CD4-positive, alpha-beta T cell (primary cell): Measurements from ENCODE around the gene HOXC10. TPM values are rescaled to one million over a fixed set of nuclear protein-coding genes. Genes with fewer than 3 reads are reported as not detected.

Experiments
- ATAC-seq: fragments of 200-7000 bp; cut with Tn5 transposase; one replicate; pipeline ENCODE4 v1.10.0; 2022; ENCODE audit warnings: mild to moderate bottlenecking; ENCODE audit not compliant: poor library complexity
- CTCF ChIA-PET: fragments of 350-600 bp; sonication (Branson Sonifier 250); formaldehyde crosslinking; loops from one replicate; lab custom pipeline; 2021; ENCODE audit warnings: antibody characterized with exemption, inconsistent platforms; lab: Charles Lee
- POLR2A ChIA-PET: fragments of 350-600 bp; sonication (Branson Sonifier 250); formaldehyde crosslinking; loops from one replicate; lab custom pipeline; 2021; ENCODE audit warnings: antibody characterized with exemption, inconsistent platforms; lab: Charles Lee
- DNase-seq, 14 experiments: peaks; one replicate each; pipeline ENCODE4 v3.0.0-alpha.2; 2013 to 2020; ENCODE audit warnings: mixed read lengths in 2 of 14
- H3K27ac ChIP-seq, 2 donors: one replicate each; pipeline versions ENCODE4 v1.5.1 to v1.7.0; 2013; ENCODE audit warnings: low read length in 2 of 2, low read depth in 1 of 2, mild to moderate bottlenecking in 1 of 2
- H3K27me3 ChIP-seq, 2 experiments: 1 replicate in 1 of 2; 2 replicates in 1 of 2; pipeline versions ENCODE4 v1.6.1 to v1.7.0; 2013; ENCODE audit warnings: low read length in 2 of 2, control low read depth in 1 of 2, mild to moderate bottlenecking in 1 of 2, moderate library complexity in 1 of 2; ENCODE audit not compliant: insufficient read depth in 2 of 2, control insufficient read depth in 1 of 2
- H3K36me3 ChIP-seq: one replicate; pipeline ENCODE4 v1.6.1; 2013; ENCODE audit warnings: low read length, control low read depth; ENCODE audit not compliant: insufficient read depth
- H3K4me1 ChIP-seq: one replicate; pipeline ENCODE4 v1.6.1; 2013; ENCODE audit warnings: low read length, control low read depth; ENCODE audit not compliant: insufficient read depth
- H3K4me3 ChIP-seq: one replicate; pipeline ENCODE4 v1.5.1; 2013; ENCODE audit warnings: mild to moderate bottlenecking, low read length, moderate library complexity
- H3K9me3 ChIP-seq, 2 experiments: 1 replicate in 1 of 2; 2 replicates in 1 of 2; pipeline versions ENCODE4 v1.6.1 to v1.7.0; 2013; ENCODE audit warnings: low read length in 2 of 2, mild to moderate bottlenecking in 2 of 2, control low read depth in 1 of 2, moderate library complexity in 1 of 2; ENCODE audit not compliant: control insufficient read depth in 1 of 2, insufficient read depth in 1 of 2
- H3K27ac Mint-ChIP-seq: one replicate; pipeline ENCODE4 v1.8.0; 2020; ENCODE audit warnings: mixed read lengths
- H3K27me3 Mint-ChIP-seq: one replicate; pipeline ENCODE4 v1.8.0; 2021; ENCODE audit warnings: mixed read lengths
- H3K36me3 Mint-ChIP-seq: one replicate; pipeline ENCODE4 v1.8.0; 2021; ENCODE audit warnings: low read depth, mixed read lengths
- H3K4me1 Mint-ChIP-seq: one replicate; pipeline ENCODE4 v1.8.0; 2021; ENCODE audit warnings: low read depth, mixed read lengths
- H3K4me3 Mint-ChIP-seq: one replicate; pipeline ENCODE4 v1.8.0; 2020; ENCODE audit warnings: mild to moderate bottlenecking, mixed read lengths
- H3K9me3 Mint-ChIP-seq: one replicate; pipeline ENCODE4 v1.8.0; 2020; ENCODE audit warnings: mixed read lengths
- CTCF ChIP-seq: fragments of 200-600 bp; IDR thresholded peaks from one replicate; pipeline ENCODE4 v1.8.0; 2022; ENCODE audit warnings: antibody characterized with exemption, mild to moderate bottlenecking
- intact Hi-C, 2 experiments: fragments of 100-400 bp; cut with DNase I in 1 of 2; cut with micrococcal nuclease in 1 of 2; formaldehyde crosslinking; loops; one replicate each; pipeline versions ENCODE4 v1.15.1 to v1.9.0; 2023 to 2025; cut with DNase I, micrococcal nuclease
- total RNA-seq, 174 experiments: library from RNA in 2 of 174; stranded (reverse) in 2 of 174; gene quantifications; one replicate each; pipeline ENCODE4 v1.2.3 and lab custom pipeline; 2021 to 2026

The HOXC10 gene
- total RNA-seq, 2 experiments from 2014 or later, result not detected

GRCh38 chr12:54004063-54004840, 19.3 kb downstream of the HOXC10 start:
- POLR2A ChIA-PET, result interaction anchor here (1.1 kb wide), 1 partner anchor 187 kb away, joined by 3 read pairs; no protein-coding TSS in a partner anchor
- no peaks in the 10 kb centered on the region for H3K36me3 Mint-ChIP-seq
- no peak overlapping the region for H3K27ac ChIP-seq
- DNase-seq (no peak), ATAC-seq (no peak)
- no peak overlapping the region for H3K27ac Mint-ChIP-seq
- no peak for TF ChIP-seq CTCF
- no peak overlapping the region for H3K4me3 Mint-ChIP-seq
- peaks cover 48% of the 10 kb centered on the region for H3K4me1 ChIP-seq
- H3K4me3 ChIP-seq, result no peak overlapping the region
- intact Hi-C loops, result loop anchor here in 1 of 2 experiments (10.0 kb wide), 1 partner anchor 361 kb away; the partner anchor contains the start of gene GPR84
- H3K27me3 ChIP-seq, result peaks cover 91 to 96% of the 10 kb centered on the region in 2 experiments
- peaks cover 0 to 49% of the 10 kb centered on the region in 2 experiments for H3K9me3 ChIP-seq
- CTCF ChIA-PET, result interaction anchor here (0.7 to 6.3 kb wide), 10 partner anchors 9 to 210 kb away, joined by 3 to 59 read pairs (median 4); partner anchors contain the start of gene HOXC5
- no peaks in the 10 kb centered on the region for H3K36me3 ChIP-seq
- no peaks in the 10 kb centered on the region for H3K9me3 Mint-ChIP-seq
- H3K4me1 Mint-ChIP-seq, result peaks cover 32% of the 10 kb centered on the region
- peaks cover 100% of the 10 kb centered on the region for H3K27me3 Mint-ChIP-seq

GRCh38 chr12:54004841-54005530, 20.0 kb downstream of the HOXC10 start:
- Mint-ChIP-seq H3K36me3 (no peaks in the 10 kb centered on the region), H3K27me3 (peaks cover 100% of the 10 kb centered on the region), H3K9me3 (no peaks in the 10 kb centered on the region), H3K4me1 (peaks cover 32% of the 10 kb centered on the region), H3K27ac (no peak overlapping the region), H3K4me3 (no peak overlapping the region)
- no peak for ATAC-seq
- Histone ChIP-seq H3K27me3 (peaks cover 91 to 96% of the 10 kb centered on the region in 2 experiments), H3K4me1 (peaks cover 49% of the 10 kb centered on the region), H3K4me3 (no peak overlapping the region), H3K27ac (no peak overlapping the region), H3K9me3 (peaks cover 0 to 49% of the 10 kb centered on the region in 2 experiments), H3K36me3 (no peaks in the 10 kb centered on the region)
- TF ChIP-seq CTCF, result no peak
- intact Hi-C loops, result loop anchor here (5.0 to 10.0 kb wide), 3 partner anchors 360 to 377 kb away; partner anchors contain the start of genes GPR84 (in 1 of the 2) and ZNF385A (in 1 of the 2)
- CTCF ChIA-PET, result interaction anchor here (0.8 to 6.3 kb wide), 11 partner anchors 11 to 211 kb away, joined by 3 to 59 read pairs (median 7); partner anchors contain the start of genes HOXC5 and SMUG1
- DNase-seq, result no peak
- POLR2A ChIA-PET, result interaction anchor here (0.8 to 1.3 kb wide), 3 partner anchors 48 to 196 kb away, joined by 3 to 4 read pairs (median 4); no protein-coding TSS in a partner anchor

GRCh38 chr12:54005531-54005852, 20.5 kb downstream of the HOXC10 start:
- no peak for DNase-seq
- Mint-ChIP-seq H3K9me3 (no peaks in the 10 kb centered on the region), H3K4me1 (peaks cover 34% of the 10 kb centered on the region), H3K27ac (no peak overlapping the region), H3K36me3 (no peaks in the 10 kb centered on the region), H3K27me3 (peaks cover 100% of the 10 kb centered on the region), H3K4me3 (no peak overlapping the region)
- Histone ChIP-seq H3K9me3 (peaks cover 0 to 50% of the 10 kb centered on the region in 2 experiments), H3K27ac (no peak overlapping the region), H3K27me3 (peaks cover 93 to 96% of the 10 kb centered on the region in 2 experiments), H3K4me1 (peaks cover 44% of the 10 kb centered on the region), H3K36me3 (no peaks in the 10 kb centered on the region), H3K4me3 (no peak overlapping the region)
- no peak for ATAC-seq
- no peak for TF ChIP-seq CTCF
- CTCF ChIA-PET, result interaction anchor here (0.6 to 6.3 kb wide), 18 partner anchors 7 to 211 kb away, joined by 3 to 59 read pairs (median 6); partner anchors contain the start of genes HOXC10, HOXC4, HOXC5 and SMUG1
- intact Hi-C loops, result loop anchor here (5.0 to 10.0 kb wide), 3 partner anchors 359 to 377 kb away; partner anchors contain the start of genes GPR84 (in 1 of the 2) and ZNF385A (in 1 of the 2)
- POLR2A ChIA-PET, result interaction anchor here (0.8 to 1.7 kb wide), 6 partner anchors 11 to 320 kb away, joined by 3 to 8 read pairs (median 4); partner anchors contain the start of genes COPZ1 and SMUG1
